Measurements from ENCODE around the gene ZSCAN20. TPM values are rescaled to one million over a fixed set of nuclear protein-coding genes. Genes with fewer than 3 reads are reported as not detected.

Gene ZSCAN20
- polyA plus RNA-seq, 1 donor (not counting 4 experiments of a cell fraction or from before 2014, with no cell fraction given): 3.1 TPM

GRCh38 chr1:33439662-33440061, 32.8 kb upstream of the ZSCAN20 start:
- peak overlapping the region; percentile 70 for H3K27ac ChIP-seq (ENCODE audit: control insufficient read depth, insufficient read depth, low read length)
- DNase-seq (ENCODE audit: low read depth, low spot score) (no peak), FAIRE-seq (no peak)
- TF ChIP-seq EZH2 (IDR thresholded peaks at IDR 0.05; ENCODE audit: low read length) (no peak), CTCF (optimal IDR thresholded peaks at IDR 0.05 in 1 of 3, IDR thresholded peaks at IDR 0.05 in 1 of 3, conservative IDR thresholded peaks at IDR 0.05 in 1 of 3; ENCODE audit: extremely low read depth in 1 of 3, insufficient read depth in 2 of 3, low read length in 3 of 3) (no peak)
- dilution Hi-C loops (cut with MboI; ENCODE audit: extremely low pct_ligation_motif_present, low sequenced_read_pairs): no loop called here
- no peaks in the 10 kb centered on the region for H3K27me3 ChIP-seq (ENCODE audit: control insufficient read depth, extremely low read depth, insufficient read depth, low read length)
- H3K4me3 ChIP-seq (ENCODE audit: control insufficient read depth in 2 of 3, extremely low read depth in 1 of 3, insufficient read depth in 2 of 3, low read depth in 1 of 3, low read length in 3 of 3): no peak overlapping the region
- H3K79me2 ChIP-seq (ENCODE audit: control insufficient read depth, insufficient read depth, low read length): no peaks in the 10 kb centered on the region
- H3K4me1 ChIP-seq (ENCODE audit: control insufficient read depth, extremely low read depth, insufficient read depth, low read length): peaks cover 58% of the 10 kb centered on the region
- H3K4me2 ChIP-seq (ENCODE audit: control insufficient read depth, extremely low read depth, insufficient read depth, low read depth, low read length): peak overlapping the region; percentile 39
- H3K9me1 ChIP-seq (ENCODE audit: control insufficient read depth, extremely low read depth, insufficient read depth, low read length): no peaks in the 10 kb centered on the region
- no peak overlapping the region for H3K9ac ChIP-seq (ENCODE audit: control insufficient read depth, extremely low read depth, insufficient read depth, low read length)
- no peaks in the 10 kb centered on the region for H4K20me1 ChIP-seq (ENCODE audit: control insufficient read depth, extremely low read depth, insufficient read depth, low read length)
- no peaks in the 10 kb centered on the region for H3K36me3 ChIP-seq (ENCODE audit: control insufficient read depth in 2 of 2, extremely low read depth in 1 of 2, insufficient read depth in 2 of 2, low read length in 2 of 2)
- no peak overlapping the region for H2AFZ ChIP-seq (ENCODE audit: control insufficient read depth, low read length)
- H3K9me3 ChIP-seq (ENCODE audit: control insufficient read depth, low read depth, low read length): no peaks in the 10 kb centered on the region

- no peak overlapping the region for H3K9ac ChIP-seq (ENCODE audit: control insufficient read depth, extremely low read depth, insufficient read depth, low read length)
- H3K36me3 ChIP-seq (ENCODE audit: control insufficient read depth in 2 of 2, extremely low read depth in 1 of 2, insufficient read depth in 2 of 2, low read length in 2 of 2): no peaks in the 10 kb centered on the region
- FAIRE-seq (no peak), DNase-seq (ENCODE audit: low read depth, low spot score) (no peak)
- H3K4me2 ChIP-seq (ENCODE audit: control insufficient read depth, extremely low read depth, insufficient read depth, low read depth, low read length): peak overlapping the region; percentile 39
- no peaks in the 10 kb centered on the region for H4K20me1 ChIP-seq (ENCODE audit: control insufficient read depth, extremely low read depth, insufficient read depth, low read length)
- peak overlapping the region; percentile 70 for H3K27ac ChIP-seq (ENCODE audit: control insufficient read depth, insufficient read depth, low read length)
- no peak for TF ChIP-seq CTCF (optimal IDR thresholded peaks at IDR 0.05 in 1 of 3, IDR thresholded peaks at IDR 0.05 in 1 of 3, conservative IDR thresholded peaks at IDR 0.05 in 1 of 3; ENCODE audit: extremely low read depth in 1 of 3, insufficient read depth in 2 of 3, low read length in 3 of 3)
- TF ChIP-seq EZH2 (IDR thresholded peaks at IDR 0.05; ENCODE audit: low read length): no peak
- no peaks in the 10 kb centered on the region for H3K9me3 ChIP-seq (ENCODE audit: control insufficient read depth, low read depth, low read length)
- H3K79me2 ChIP-seq (ENCODE audit: control insufficient read depth, insufficient read depth, low read length): no peaks in the 10 kb centered on the region
- peaks cover 51% of the 10 kb centered on the region for H3K4me1 ChIP-seq (ENCODE audit: control insufficient read depth, extremely low read depth, insufficient read depth, low read length)
- H3K4me3 ChIP-seq (ENCODE audit: control insufficient read depth in 2 of 3, extremely low read depth in 1 of 3, insufficient read depth in 2 of 3, low read depth in 1 of 3, low read length in 3 of 3): no peak overlapping the region
- no peaks in the 10 kb centered on the region for H3K9me1 ChIP-seq (ENCODE audit: control insufficient read depth, extremely low read depth, insufficient read depth, low read length)
- no peaks in the 10 kb centered on the region for H3K27me3 ChIP-seq (ENCODE audit: control insufficient read depth, extremely low read depth, insufficient read depth, low read length)
- dilution Hi-C loops (cut with MboI; ENCODE audit: extremely low pct_ligation_motif_present, low sequenced_read_pairs): no loop called here
- H2AFZ ChIP-seq (ENCODE audit: control insufficient read depth, low read length): no peak overlapping the region
Measured at GRCh38 chr1:33441088-33441745, 31.2 kb upstream of the ZSCAN20 start.

All from keratinocyte (primary cell).